ENCODE results near the gene DDX5.
A peak's percentile ranks its signal among the peaks of the same experiment; 100 is the strongest.

The DDX5 gene

DNA sequence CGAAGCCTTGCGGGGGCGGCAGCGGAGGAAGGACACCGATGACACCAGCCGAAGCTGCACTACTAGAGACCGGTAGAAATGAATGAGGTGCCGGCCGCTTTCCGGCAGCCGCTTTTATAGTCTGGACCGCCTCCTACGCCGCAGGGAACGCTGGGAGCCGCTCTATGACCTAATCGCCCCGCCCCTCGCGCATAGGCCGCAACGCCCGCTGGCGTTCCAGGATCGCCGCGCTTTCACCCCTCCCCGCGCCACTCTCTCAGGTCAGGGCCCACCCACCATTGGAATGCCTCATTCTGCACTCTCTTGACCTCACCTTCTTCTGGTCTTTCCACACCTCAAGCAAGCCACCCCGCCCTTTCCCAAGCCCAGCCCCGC, at the start of gene DDX5:
Gene DDX5 (minus strand): TSS at position 89 of the 375 bp plus-strand sequence. CDS start 170 bp downstream, outside the sequence.
- DNase-seq (ENCODE audit: low read depth in 2 of 2) = peak; percentile 97

- DNase-seq (ENCODE audit: low read depth in 2 of 2) = no peak
These were observed 49.2 kb upstream of the DDX5 start for GRCh38 chr17:64555281-64555680.

- DNase-seq (ENCODE audit: low read depth in 2 of 2) = no peak
These were observed 48.0 kb upstream of the DDX5 start for GRCh38 chr17:64554028-64554637.

DNA sequence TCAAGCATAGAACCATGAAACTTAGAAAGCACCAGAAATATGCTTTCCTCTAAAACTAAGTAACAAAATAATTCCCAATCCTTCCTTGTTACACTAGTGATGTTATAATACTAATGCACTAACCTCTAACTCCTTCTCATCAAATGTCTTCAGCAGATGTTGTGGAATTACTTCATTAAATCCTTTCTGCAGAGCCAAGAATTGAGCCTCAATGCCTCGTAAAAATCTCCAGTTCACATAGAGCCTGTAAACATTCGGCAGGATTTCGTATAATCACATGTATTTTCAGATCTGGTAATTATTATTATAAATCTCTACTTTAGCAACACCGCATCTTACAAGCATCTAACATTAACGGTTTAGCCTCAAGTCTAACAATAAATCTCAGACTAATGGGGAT, 45.4 kb upstream of the DDX5 start:
- no peak for DNase-seq (ENCODE audit: low read depth in 2 of 2)

GRCh38 chr17:64547319-64547718, 41.2 kb upstream of the DDX5 start:
- DNase-seq (ENCODE audit: low read depth in 2 of 2) = no peak

DNA sequence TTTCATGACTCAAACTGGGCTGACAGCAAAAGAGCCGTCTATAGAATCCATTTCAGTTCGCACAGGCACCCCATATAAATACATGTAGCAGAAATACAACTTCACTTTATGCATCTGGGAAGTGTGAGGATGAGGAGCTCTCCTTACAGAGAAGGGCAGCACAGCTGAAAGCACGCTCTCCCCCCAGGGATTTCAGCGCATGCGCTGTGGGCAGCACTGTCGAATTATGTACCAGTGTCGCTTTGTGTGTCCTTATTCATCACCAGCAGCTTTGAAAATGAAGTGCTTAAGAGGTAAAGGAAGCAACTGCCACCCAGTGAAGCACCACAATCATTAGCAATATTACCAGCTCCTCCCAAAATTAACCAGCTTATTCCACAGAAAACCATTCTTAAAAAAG, 40.6 kb upstream of the DDX5 start:
- DNase-seq (ENCODE audit: low read depth in 2 of 2) = no peak

- no peak for DNase-seq (ENCODE audit: low read depth in 2 of 2)
These were observed 38.7 kb upstream of the DDX5 start for GRCh38 chr17:64544742-64545141.

DNA sequence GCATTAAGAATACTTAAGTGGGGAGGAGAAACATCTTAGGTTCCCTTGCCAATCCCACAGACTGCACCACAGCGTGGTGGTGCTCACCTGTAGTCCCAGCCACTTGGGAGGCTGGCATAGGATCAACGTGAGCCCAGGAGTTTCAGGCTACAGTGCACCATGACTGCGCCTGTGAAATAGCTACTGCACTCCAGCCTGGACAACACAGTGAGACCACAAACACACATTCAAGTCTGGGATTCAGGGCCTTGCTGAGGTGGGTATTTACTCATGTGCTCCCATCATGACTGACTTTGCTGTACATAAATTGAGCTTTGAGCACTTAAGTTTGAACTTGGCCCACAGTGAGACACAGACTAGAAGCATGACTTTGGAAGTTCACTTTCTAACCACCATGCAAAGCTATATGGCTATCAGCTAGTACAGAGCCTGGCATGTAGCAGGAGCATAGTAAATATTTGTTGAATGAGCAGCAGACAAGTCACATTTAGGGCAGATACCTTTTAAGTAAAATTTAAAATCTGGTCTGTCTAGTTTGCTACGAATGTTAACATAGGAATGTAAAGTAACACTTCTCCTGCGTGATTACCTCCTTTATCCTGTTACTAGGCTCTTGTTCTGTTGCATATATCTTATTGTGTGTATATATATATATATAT, 34.2 kb upstream of the DDX5 start:
- no peak for DNase-seq (ENCODE audit: low read depth in 2 of 2)

GRCh38 chr17:64538508-64539130, 32.5 kb upstream of the DDX5 start:
- DNase-seq (ENCODE audit: low read depth in 2 of 2) = no peak

DNA sequence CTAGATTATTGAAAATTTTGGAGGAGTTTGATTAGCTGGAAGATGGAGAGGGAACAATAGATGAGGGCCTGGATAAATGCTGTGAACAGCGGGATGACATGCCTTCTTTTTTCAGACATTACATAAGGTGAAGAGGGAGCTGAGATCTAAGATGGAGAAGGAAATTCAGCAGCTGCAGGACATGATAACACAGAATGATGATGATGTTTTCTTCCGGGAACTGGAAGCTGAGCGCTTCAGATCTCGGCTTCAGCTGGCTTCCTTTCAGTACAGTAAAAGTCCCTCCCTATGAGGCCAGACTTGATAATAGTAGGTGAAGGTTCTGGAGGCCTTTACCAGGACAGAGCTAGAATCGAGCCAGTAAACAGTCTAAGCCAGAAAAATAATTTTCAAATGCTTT, 31.4 kb upstream of the DDX5 start:
- DNase-seq (ENCODE audit: low read depth in 2 of 2) = no peak

DNA sequence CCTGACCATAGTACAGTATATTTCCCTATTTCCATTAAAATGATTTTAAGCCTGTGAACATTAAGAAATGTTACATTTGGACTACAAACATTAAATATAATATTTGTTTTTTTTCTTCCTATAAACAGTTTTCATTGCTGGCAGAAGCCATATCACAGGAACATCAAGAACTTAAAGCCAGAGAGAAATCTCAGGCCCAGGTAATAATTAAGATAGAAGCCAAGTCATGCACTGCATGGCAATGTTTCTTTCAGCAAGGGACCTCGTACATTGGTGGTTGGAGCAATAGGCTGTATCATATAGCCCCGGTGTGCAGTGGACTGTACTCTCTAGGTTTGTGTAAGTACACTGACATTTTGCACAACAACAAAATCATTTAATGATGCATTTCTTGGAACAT, 30.8 kb upstream of the DDX5 start:
- DNase-seq (ENCODE audit: low read depth in 2 of 2) = no peak

DNA sequence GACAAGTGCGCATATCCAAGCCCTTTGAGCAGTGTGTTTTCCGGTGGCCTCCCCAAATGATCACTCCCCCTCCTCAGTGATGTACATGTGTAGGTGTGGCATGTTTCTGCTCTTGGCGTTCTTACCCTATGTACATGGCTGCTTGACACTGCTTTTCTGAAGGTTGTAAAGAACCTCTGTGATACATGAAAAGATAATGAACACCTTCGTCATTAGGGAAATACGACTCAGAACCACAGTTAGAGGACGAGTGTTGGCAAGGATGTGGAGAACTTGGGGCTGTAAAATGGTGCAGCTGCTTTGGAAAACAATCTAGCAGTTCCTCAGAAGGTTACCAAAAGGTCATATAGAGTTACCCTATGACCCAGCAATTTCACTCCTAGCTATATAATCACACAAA, 29.3 kb upstream of the DDX5 start:
- DNase-seq (ENCODE audit: low read depth in 2 of 2) = no peak

GRCh38 chr17:64534187-64534586, 28.1 kb upstream of the DDX5 start:
- no peak for DNase-seq (ENCODE audit: low read depth in 2 of 2)

DNA sequence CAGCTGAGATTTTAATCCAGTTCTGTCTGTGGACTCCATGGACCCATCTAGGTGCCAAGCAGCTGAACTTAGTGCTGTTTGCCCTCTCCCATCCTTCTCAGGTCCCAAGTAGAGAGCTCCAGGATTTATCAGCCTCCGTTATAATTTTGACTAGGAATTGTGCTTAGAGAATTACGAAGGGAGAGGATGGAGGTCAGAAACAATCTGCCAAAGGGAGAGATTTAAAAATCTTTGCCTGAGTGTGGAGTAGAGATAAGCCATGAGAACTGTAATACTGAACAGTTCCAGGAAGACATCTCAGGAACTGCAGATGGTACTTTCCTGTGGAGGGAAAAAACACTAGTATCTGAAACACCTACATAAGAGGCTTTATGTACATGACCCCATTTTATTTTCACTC, 27.7 kb upstream of the DDX5 start:
- DNase-seq (ENCODE audit: low read depth in 2 of 2) = no peak

DNA sequence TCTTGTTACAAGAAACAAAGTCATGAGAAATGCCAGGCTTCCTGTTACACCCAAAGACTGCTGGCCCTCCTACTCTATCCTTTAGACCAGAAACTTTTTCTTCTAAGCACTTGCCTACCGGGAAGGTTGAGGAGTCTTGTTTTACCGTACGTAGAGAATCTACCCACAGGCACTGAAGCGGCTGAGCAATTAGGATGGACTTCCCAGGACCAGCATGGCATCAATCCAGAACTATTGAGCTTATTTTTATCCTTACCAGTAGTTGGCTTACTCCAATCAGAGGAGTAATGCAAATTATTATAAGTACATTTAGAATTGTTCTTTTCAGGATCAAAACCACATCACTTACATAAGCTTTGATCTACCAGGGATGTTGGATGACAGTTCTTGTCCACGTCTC, 26.3 kb upstream of the DDX5 start:
- no peak for DNase-seq (ENCODE audit: low read depth in 2 of 2)

DNA sequence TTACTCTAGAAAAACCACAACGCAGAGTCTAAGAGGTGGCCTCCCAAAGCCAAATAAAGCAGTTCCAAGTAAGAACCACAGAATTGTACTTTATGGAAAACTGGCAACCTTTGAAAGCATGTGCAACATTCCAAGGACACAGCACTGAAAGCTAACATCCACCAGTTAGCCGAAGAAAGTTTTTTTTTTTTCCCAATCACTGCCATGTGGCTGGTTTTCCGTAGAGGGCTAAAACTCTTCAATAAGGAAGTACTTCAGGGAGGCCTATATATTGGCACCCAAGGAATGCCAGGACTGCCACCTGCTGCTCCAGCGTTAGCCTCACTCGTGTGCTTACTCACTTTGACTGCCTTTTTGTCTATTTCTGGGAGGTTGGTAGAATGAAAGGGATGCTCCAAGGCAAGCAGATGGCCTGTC, 25.9 kb upstream of the DDX5 start:
- DNase-seq (ENCODE audit: low read depth in 2 of 2) = no peak

GRCh38 chr17:64529221-64529620, 23.1 kb upstream of the DDX5 start:
- no peak for DNase-seq (ENCODE audit: low read depth in 2 of 2)

DNA sequence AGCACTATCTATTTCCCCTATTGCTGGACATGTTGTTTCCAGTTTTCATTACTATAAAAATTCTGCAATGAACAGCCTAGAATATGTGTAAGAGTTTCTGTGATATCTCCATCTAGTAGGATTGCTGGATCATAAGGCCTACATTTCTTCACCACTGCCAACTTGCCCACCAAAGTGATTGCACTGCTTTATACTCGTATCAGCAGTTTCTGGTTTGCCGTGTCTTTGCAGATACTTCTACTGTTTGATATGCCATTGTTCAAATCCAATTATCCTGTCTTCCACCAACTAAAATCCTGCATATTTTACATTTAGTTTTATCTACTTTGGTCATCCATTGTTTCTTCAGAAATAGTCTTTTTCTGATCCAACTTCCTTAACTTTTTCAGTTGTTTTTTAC, 21.8 kb upstream of the DDX5 start:
- DNase-seq (ENCODE audit: low read depth in 2 of 2) = no peak

- no peak for DNase-seq (ENCODE audit: low read depth in 2 of 2)
These were observed 14.3 kb upstream of the DDX5 start for GRCh38 chr17:64520359-64520758.

GRCh38 chr17:64519601-64520000, 13.5 kb upstream of the DDX5 start:
- DNase-seq (ENCODE audit: low read depth in 2 of 2) = no peak

DNA sequence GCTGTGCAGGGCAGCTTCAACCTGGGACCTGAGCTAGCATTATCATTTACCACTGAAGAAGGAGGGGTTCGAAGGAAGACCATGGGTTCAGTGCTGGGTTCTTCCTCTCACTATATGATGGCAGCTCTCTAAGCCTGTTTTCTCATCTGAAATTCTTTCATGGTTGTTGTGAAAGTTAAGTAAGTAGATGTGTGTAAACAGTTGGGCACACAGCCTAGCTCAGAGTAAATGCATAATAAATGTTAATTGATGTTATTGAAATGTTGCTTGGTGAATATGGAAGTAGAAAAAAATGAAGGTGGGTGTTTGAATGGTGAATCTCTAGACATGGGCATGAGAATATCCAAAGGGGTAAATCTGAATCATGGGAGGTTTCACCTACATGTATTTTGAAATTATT, 9.7 kb upstream of the DDX5 start:
- DNase-seq (ENCODE audit: low read depth in 2 of 2) = no peak

- no peak for DNase-seq (ENCODE audit: low read depth in 2 of 2)
These were observed 9.3 kb upstream of the DDX5 start for GRCh38 chr17:64515419-64515818.

GRCh38 chr17:64509179-64509578, 3.1 kb upstream of the DDX5 start:
- no peak for DNase-seq (ENCODE audit: low read depth in 2 of 2)

GRCh38 chr17:64508683-64509082, 2.6 kb upstream of the DDX5 start:
- no peak for DNase-seq (ENCODE audit: low read depth in 2 of 2)
